GM23338 (cell line): ENCODE results near the gene PSD4. TPM values are rescaled to one million over a fixed set of nuclear protein-coding genes. Genes with fewer than 3 reads are reported as not detected.

Experiments used
- ATAC-seq: fragments of 200-7000 bp; cut with Tn5 transposase; 3 replicates; pipeline ENCODE4 v1.9.1; 2020
- DNase-seq: peaks from one replicate; pipeline ENCODE4 v3.0.0-alpha.2; 2015; ENCODE audit warnings: low spot score
- H2AFZ ChIP-seq: fragments of 200-600 bp; sonication (generic); 2 replicates; pipeline ENCODE4 v1.8.0; 2016; ENCODE audit warnings: antibody characterized with exemption, mild to moderate bottlenecking, moderate library complexity
- H3F3A ChIP-seq: fragments of 200-600 bp; sonication (generic); replicated peaks from 2 replicates; pipeline ENCODE4 v1.8.0; 2017; ENCODE audit warnings: antibody characterized with exemption, mixed run types, low read depth
- H3K27ac ChIP-seq: fragments of 200-600 bp; sonication (generic); 2 replicates; pipeline ENCODE4 v1.6.1; 2016; ENCODE audit warnings: low read depth
- H3K27me3 ChIP-seq: fragments of 200-600 bp; sonication (generic); 2 replicates; pipeline ENCODE4 v1.8.0; 2016; ENCODE audit warnings: mild to moderate bottlenecking, mixed run types, moderate library complexity; ENCODE audit not compliant: insufficient read depth
- H3K36me3 ChIP-seq: fragments of 200-600 bp; sonication (generic); 2 replicates; pipeline ENCODE4 v1.8.0; 2016; ENCODE audit warnings: mild to moderate bottlenecking; ENCODE audit not compliant: insufficient read depth
- H3K4me1 ChIP-seq: fragments of 200-600 bp; sonication (generic); 2 replicates; pipeline ENCODE4 v1.8.0; 2016; ENCODE audit warnings: mild to moderate bottlenecking, moderate library complexity; ENCODE audit not compliant: insufficient read depth
- H3K4me2 ChIP-seq: fragments of 200-600 bp; sonication (generic); 2 replicates; pipeline ENCODE4 v1.7.1; 2017; ENCODE audit warnings: mixed run types
- H3K4me3 ChIP-seq: fragments of 200-600 bp; sonication (generic); 2 replicates; pipeline ENCODE4 v1.6.1; 2016; ENCODE audit warnings: mixed run types
- H3K79me2 ChIP-seq: fragments of 200-600 bp; sonication (generic); replicated peaks from 2 replicates; pipeline ENCODE4 v1.8.0; 2017; ENCODE audit warnings: mild to moderate bottlenecking; ENCODE audit not compliant: insufficient read depth
- H3K9me2 ChIP-seq: fragments of 200-600 bp; sonication (generic); 2 replicates; pipeline ENCODE4 v1.8.0; 2017; ENCODE audit not compliant: insufficient read depth
- H4K20me1 ChIP-seq: fragments of 200-600 bp; sonication (generic); replicated peaks from 2 replicates; pipeline ENCODE4 v1.8.0; 2017; ENCODE audit warnings: mild to moderate bottlenecking; ENCODE audit not compliant: insufficient read depth
- H3K27ac Mint-ChIP-seq: 2 replicates; pipeline ENCODE4 v1.8.0; 2020; ENCODE audit warnings: inconsistent platforms, mild to moderate bottlenecking, moderate library complexity, mixed read lengths
- H3K27me3 Mint-ChIP-seq: 3 replicates; pipeline ENCODE4 v1.8.0; 2022; ENCODE audit warnings: low read depth, mild to moderate bottlenecking, moderate library complexity, mixed read lengths, inconsistent platforms; ENCODE audit not compliant: insufficient read depth, poor library complexity
- H3K36me3 Mint-ChIP-seq: 3 replicates; pipeline ENCODE4 v1.8.0; 2021; ENCODE audit warnings: low read depth, mild to moderate bottlenecking, inconsistent platforms, moderate library complexity, mixed read lengths
- H3K4me1 Mint-ChIP-seq: 3 replicates; pipeline ENCODE4 v1.8.0; 2020; ENCODE audit warnings: mild to moderate bottlenecking, inconsistent platforms, mixed read lengths
- H3K4me3 Mint-ChIP-seq: 3 replicates; pipeline ENCODE4 v1.8.0; 2021; ENCODE audit warnings: moderate library complexity, mild to moderate bottlenecking, inconsistent platforms, mixed read lengths
- H3K9me3 Mint-ChIP-seq: 3 replicates; pipeline ENCODE4 v1.8.0; 2020; ENCODE audit warnings: moderate library complexity, mild to moderate bottlenecking, inconsistent platforms, mixed read lengths
- CREB1 ChIP-seq: fragments of 250-450 bp; sonication (Bioruptor Pico); IDR thresholded peaks from 2 replicates; pipeline ENCODE4 v1.5.0; 2020; ENCODE audit warnings: low read depth, mild to moderate bottlenecking, moderate library complexity
- CTCF ChIP-seq, 2 experiments: fragments of 200-600 bp in 1 of 2; sonication (generic) in 1 of 2; conservative IDR thresholded peaks; 2 replicates each; pipeline versions ENCODE4 v1.5.1 to v1.6.1; 2016 to 2017; ENCODE audit warnings: antibody characterized with exemption in 2 of 2, low read depth in 2 of 2, mild to moderate bottlenecking in 2 of 2, moderate library complexity in 1 of 2
- EZH2 ChIP-seq: fragments of 200-600 bp; sonication (generic); IDR thresholded peaks from one replicate; pipeline ENCODE4 v1.8.0; 2017; ENCODE audit warnings: antibody characterized with exemption, mild to moderate bottlenecking, low read depth; ENCODE audit not compliant: unreplicated experiment
- EZH2phosphoT487 ChIP-seq: fragments of 200-600 bp; sonication (generic); IDR thresholded peaks from one replicate; pipeline ENCODE4 v1.8.1; 2018; ENCODE audit warnings: antibody characterized with exemption; ENCODE audit not compliant: unreplicated experiment
- JUNB ChIP-seq: IDR thresholded peaks from one replicate; pipeline ENCODE4 v1.6.1; 2016; ENCODE audit warnings: antibody characterized with exemption; ENCODE audit not compliant: unreplicated experiment
- NANOG ChIP-seq: IDR thresholded peaks from 2 replicates; pipeline ENCODE4 v1.6.1; 2016; ENCODE audit warnings: antibody characterized with exemption, borderline replicate concordance
- POLR2AphosphoS5 ChIP-seq: IDR thresholded peaks from 2 replicates; pipeline ENCODE4 v1.6.1; 2016; ENCODE audit warnings: antibody characterized with exemption, low read depth
- STAT1 ChIP-seq: IDR thresholded peaks from one replicate; pipeline ENCODE4 v1.6.1; 2016; ENCODE audit warnings: antibody characterized with exemption; ENCODE audit not compliant: unreplicated experiment
- ZNF114 ChIP-seq: fragments of 250-450 bp; sonication (Bioruptor Pico); IDR thresholded peaks from 2 replicates; pipeline ENCODE4 v1.5.0; 2020; ENCODE audit warnings: mild to moderate bottlenecking, moderate library complexity
- ZNF331 ChIP-seq: fragments of 250-450 bp; sonication (Bioruptor Pico); IDR thresholded peaks from 2 replicates; pipeline ENCODE4 v1.5.0; 2020; ENCODE audit warnings: low read depth, mild to moderate bottlenecking, moderate library complexity
- ZNF462 ChIP-seq: fragments of 250-450 bp; sonication (Bioruptor Pico); IDR thresholded peaks from 2 replicates; pipeline ENCODE4 v1.5.0; 2020; ENCODE audit warnings: mild to moderate bottlenecking, moderate library complexity
- polyA plus RNA-seq: library from polyadenylated mRNA; unstranded; fragments of >200 nt; fragmentation: Nextera tagmentation; extraction: Ambion mirVana; gene quantifications from 2 replicates; pipeline ENCODE4 v1.2.1, GENCODE V29; 2016
- total RNA-seq: library from RNA; depleted of rRNA; stranded (reverse); fragments of >200 nt; shearing (Covaris generic); gene quantifications from 2 replicates; pipeline ENCODE4 v1.2.3, GENCODE V29; 2014
- TF ChIP-seq, protein P1 (sequence below): IDR thresholded peaks from one replicate; pipeline ENCODE4 v1.6.1; 2018; ENCODE audit warnings: antibody characterized with exemption; ENCODE audit not compliant: unreplicated experiment
- TF ChIP-seq, protein P2 (sequence below): IDR thresholded peaks from 2 replicates; pipeline ENCODE4 v1.6.1; 2016; ENCODE audit warnings: antibody characterized with exemption

The PSD4 gene
- total and polyA plus RNA-seq, 2 experiments from 2014 or later, result 0.06 to 0.66 TPM

- Mint-ChIP-seq H3K27me3 (peaks cover 14% of the 10 kb centered on the region), H3K27ac (no peak overlapping the region), H3K4me3 (no peak overlapping the region), H3K9me3 (no peaks in the 10 kb centered on the region), H3K36me3 (no peaks in the 10 kb centered on the region; the same call in 2 of the 3 replicates), H3K4me1 (peaks cover 31% of the 10 kb centered on the region)
- no peaks in the 10 kb centered on the region for H3K27me3 ChIP-seq
- H3K9me2 ChIP-seq, result no peaks in the 10 kb centered on the region
- H3K36me3 ChIP-seq, result no peaks in the 10 kb centered on the region
- H3K4me3 ChIP-seq, result no peak overlapping the region
- TF ChIP-seq ZNF331 (CRISPR knock-in tag), result no peak
- no peak for TF ChIP-seq POLR2AphosphoS5
- no peak for TF ChIP-seq CREB1 (CRISPR knock-in tag)
- TF ChIP-seq, protein P1, sequence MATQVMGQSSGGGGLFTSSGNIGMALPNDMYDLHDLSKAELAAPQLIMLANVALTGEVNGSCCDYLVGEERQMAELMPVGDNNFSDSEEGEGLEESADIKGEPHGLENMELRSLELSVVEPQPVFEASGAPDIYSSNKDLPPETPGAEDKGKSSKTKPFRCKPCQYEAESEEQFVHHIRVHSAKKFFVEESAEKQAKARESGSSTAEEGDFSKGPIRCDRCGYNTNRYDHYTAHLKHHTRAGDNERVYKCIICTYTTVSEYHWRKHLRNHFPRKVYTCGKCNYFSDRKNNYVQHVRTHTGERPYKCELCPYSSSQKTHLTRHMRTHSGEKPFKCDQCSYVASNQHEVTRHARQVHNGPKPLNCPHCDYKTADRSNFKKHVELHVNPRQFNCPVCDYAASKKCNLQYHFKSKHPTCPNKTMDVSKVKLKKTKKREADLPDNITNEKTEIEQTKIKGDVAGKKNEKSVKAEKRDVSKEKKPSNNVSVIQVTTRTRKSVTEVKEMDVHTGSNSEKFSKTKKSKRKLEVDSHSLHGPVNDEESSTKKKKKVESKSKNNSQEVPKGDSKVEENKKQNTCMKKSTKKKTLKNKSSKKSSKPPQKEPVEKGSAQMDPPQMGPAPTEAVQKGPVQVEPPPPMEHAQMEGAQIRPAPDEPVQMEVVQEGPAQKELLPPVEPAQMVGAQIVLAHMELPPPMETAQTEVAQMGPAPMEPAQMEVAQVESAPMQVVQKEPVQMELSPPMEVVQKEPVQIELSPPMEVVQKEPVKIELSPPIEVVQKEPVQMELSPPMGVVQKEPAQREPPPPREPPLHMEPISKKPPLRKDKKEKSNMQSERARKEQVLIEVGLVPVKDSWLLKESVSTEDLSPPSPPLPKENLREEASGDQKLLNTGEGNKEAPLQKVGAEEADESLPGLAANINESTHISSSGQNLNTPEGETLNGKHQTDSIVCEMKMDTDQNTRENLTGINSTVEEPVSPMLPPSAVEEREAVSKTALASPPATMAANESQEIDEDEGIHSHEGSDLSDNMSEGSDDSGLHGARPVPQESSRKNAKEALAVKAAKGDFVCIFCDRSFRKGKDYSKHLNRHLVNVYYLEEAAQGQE, result no peak
- TF ChIP-seq NANOG, result no peak
- no peak for TF ChIP-seq ZNF114
- no peak for TF ChIP-seq STAT1
- TF ChIP-seq CTCF (conservative IDR thresholded peaks at IDR 0.05; ENCODE audit: low read depth in 2 of 2), result no peak
- no peak for TF ChIP-seq ZNF462 (CRISPR knock-in tag)
- TF ChIP-seq, protein P2, sequence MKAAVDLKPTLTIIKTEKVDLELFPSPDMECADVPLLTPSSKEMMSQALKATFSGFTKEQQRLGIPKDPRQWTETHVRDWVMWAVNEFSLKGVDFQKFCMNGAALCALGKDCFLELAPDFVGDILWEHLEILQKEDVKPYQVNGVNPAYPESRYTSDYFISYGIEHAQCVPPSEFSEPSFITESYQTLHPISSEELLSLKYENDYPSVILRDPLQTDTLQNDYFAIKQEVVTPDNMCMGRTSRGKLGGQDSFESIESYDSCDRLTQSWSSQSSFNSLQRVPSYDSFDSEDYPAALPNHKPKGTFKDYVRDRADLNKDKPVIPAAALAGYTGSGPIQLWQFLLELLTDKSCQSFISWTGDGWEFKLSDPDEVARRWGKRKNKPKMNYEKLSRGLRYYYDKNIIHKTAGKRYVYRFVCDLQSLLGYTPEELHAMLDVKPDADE, result no peak
- TF ChIP-seq EZH2phosphoT487, result no peak
- TF ChIP-seq EZH2, result no peak
- TF ChIP-seq JUNB, result no peak
- H3K27ac ChIP-seq, result no peak overlapping the region
- H2AFZ ChIP-seq, result no peak overlapping the region
- ATAC-seq (no peak), DNase-seq (no peak)
- H3K79me2 ChIP-seq, result no peaks in the 10 kb centered on the region
- no peak overlapping the region for H3K4me2 ChIP-seq
- H3K4me1 ChIP-seq, result peaks cover 2% of the 10 kb centered on the region; the same call in 1 of the 2 replicates
- H3F3A ChIP-seq, result no peaks in the 10 kb centered on the region
- H4K20me1 ChIP-seq, result no peaks in the 10 kb centered on the region
These were observed 43.2 kb downstream of the PSD4 start for GRCh38 chr2:113216891-113217454.
